ENCODE data around the gene PBX1. TPM values are rescaled to one million over a fixed set of nuclear protein-coding genes. Genes with fewer than 3 reads are reported as not detected.
A peak's percentile ranks its signal among the peaks of the same experiment; 100 is the strongest.

The PBX1 gene
- total RNA-seq, 1 experiment from 2014 or later, result 84.8 TPM

DNA sequence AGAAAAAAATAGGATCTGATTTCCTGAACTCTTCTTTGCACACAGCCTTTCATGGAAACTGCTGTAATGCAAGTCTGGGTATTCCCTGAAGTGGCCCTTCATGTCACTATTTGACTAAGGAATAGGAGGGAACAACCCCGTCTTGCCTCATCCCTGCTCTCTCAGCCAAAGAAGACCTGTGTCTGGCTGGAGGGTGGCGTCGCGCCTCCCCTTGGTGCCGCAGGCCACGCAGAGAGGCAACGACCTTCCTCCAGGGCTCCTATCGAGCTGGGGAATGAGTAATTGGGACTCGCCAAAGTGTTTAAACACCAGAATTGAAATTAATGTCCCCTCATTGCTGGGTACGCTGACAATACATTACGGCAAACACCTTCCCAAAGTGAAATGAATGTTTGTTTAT, 129.8 kb downstream of the PBX1 start:
- DNase-seq (ENCODE audit: extremely low read depth, low read depth), result no peak

DNA sequence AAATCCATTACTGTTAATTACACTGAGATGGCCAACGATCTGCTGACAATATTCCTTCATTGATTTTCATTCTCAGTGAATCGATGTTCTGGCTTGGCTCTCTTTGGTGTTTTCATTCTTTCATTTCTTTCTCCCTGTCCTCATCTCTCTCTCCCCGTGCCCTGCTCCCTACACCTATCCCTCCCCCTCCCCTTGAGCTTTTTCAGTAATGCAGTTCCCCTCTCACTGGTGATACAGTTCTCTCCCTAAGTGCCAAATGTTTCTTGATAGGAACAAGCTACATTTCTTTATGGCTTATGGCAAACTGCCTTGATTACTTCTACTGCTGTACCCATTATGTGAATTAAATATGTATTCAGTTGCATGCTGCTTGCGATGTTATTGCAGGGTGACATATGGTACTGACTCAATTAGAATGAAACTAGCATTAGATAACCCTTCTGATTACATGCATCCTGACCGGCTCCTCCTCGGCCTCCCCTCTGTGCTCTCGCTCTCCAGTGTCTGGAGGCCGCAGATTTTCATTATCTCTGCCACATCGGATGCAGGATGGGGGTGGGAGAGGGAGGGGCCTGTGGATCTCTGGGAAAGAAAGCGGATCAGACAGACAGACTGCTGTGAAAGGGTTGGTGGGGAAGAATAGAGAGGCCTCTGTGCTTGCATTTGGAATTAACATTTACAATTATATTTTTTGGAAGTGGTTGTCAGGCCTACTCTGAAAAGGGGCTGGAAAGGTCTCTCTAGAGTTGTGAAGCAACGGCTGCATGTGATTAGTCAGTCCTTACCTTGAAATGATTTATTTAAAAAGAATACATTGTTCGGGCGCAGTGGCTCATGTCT, 130.9 kb downstream of the PBX1 start:
- DNase-seq (ENCODE audit: extremely low read depth, low read depth), result no peak

DNA sequence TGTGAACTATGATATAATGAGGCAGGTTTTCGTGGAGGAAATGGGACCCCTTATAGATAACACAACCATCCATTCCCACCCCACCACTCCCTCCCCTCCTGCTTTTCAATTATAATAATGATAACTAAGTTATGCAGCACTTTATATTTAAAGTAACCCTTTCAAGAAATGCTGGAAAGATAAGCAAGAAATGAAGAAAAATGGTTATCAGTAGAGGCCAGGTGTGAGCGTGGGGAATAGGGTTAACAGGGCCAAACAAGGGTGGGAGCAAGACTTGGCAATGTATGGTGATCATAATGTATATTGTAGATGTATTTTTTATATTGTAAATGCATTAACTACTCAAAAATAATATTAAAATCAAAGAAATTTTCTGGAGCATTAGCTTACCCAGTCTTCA, 133.4 kb downstream of the PBX1 start:
- DNase-seq (ENCODE audit: extremely low read depth, low read depth), result no peak

DNA sequence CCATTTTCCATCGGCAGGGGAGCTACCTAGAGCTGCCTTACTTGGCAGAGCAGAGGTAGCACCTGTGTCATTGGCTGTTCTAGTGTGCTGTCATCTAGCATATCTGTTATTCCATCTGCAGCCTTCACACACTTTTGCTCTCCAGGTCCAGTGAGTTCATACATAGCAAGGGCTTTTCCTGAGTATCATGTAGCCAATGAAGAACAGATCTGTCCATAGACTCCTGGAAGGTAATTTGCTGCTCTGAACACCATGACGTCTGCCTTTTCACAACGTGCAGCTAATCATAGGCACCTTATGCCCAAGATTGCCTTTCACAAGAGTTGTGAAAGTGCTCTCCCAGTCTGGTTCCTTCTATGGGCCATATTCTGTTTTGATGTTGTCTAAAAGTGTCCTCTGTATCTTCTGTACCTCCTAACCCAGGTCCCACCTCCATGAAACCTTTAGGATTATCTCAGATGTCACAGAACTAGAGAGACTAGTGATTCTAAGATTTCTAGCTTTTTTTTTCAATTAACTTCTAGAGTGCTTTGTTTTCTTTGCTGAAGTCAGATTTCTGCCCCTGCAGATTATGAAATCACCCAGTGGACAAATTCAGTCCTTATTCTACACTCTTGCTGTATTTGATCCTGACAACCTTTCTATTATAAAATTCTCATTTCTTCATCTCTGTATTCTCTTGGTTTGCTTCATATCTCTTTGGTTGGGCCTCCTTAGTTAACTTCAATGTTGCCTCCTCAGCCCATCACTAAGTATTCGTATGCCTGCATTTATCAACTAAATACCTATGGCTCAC, 134.8 kb downstream of the PBX1 start:
- DNase-seq (ENCODE audit: extremely low read depth, low read depth), result no peak

DNA sequence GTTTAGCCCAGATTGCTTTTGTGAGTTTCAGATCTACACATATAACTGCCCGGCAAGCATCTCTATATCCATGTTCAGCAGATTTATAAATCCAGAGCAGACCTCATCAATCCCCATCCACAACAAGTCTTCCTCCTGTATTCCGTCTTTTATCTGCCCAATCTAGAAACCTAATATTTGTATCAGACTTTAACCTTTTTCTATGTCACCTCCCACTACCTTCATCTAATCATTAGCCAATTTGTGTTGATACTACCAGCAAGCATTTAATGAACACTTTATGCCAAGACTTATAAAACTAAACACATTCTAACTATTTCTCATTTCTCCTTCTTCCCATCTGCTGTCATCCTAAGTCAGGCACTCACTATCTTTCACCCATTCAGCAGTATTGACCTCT, 135.5 kb downstream of the PBX1 start:
- no peak for DNase-seq (ENCODE audit: extremely low read depth, low read depth)

DNA sequence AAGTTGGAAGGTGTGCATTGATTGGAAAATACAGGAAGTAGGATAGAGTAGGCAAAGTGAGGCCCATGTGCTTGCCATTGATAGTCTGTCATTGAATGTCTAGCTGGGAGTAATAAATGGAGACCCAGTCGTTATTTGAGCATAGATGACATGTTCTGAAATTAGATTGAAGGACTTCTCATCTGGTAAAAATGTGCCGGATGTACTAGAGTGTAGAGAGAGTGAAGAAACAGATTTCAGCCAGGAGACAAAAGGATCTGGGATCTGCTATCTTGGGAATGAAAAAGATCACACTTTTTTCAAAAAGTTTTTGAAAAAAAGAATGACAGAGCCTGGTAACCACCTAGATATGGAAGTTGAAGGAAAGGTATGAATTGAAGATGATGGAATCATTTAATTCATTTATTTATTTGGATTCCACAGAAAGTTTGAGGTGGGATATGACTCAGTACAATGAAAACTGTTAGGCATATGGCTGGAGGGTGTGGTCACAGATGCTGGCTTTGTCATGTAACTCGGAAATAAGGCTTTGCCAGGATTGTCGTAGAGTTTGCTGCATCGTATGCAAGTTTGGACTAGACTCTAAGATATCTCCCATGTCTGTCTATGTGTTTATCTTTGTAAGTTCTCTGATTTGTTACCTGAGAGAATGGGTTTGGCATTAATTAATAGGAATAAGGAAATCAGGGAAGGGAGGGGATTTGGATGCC, 137.1 kb downstream of the PBX1 start:
- no peak for DNase-seq (ENCODE audit: extremely low read depth, low read depth)

DNA sequence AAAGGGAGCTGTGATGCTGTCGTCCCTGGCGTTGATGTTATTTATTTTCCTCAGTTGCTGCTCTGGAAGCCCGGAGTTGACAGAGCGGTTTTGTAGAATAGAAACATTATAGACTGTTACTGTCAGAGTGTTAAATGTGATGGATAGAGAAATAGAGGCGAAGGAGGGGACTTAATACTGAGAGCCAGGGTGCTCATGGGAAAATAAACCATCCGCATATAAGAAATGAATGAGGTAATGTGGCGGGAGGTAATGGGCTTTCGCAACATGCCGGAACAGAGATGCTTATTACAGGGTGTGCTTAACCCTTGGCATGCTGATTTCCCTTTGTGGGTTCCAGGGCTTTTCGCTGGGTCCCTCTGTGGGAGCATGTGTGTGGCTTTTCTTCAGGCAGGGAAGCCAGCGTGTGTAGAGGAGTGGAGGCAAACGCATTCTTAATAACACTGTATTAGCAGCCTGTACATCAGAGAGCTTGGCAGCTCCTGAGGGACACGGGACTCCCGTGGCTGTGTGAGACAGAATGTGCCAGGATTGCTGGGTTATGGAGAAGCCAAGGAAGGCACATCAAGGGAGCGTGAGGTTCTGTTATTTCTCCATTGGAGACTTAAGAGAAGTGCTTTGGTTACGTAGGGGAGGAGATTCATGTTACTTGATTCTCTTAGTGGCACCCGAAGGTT, 141.0 kb downstream of the PBX1 start:
- DNase-seq (ENCODE audit: extremely low read depth, low read depth), result peak; percentile 73

DNA sequence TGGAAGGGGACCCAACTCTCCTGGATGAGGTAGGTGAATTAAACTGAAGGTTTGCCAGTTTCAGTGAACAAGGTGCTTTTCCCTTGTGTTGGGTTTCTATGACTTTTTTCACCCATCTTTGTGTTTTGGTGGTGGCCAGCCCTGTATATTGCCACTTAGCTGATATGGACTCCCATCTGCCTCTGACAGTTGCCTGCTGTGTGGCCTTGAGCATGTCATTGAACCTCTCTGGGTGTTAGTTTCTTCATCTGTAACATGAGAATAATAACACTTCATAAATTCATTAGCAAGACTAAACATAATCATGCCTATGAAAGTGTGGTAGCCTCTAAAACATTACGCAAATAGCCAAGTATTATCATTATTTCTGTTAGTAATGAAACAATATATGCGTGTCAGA, 141.7 kb downstream of the PBX1 start:
- no peak for DNase-seq (ENCODE audit: extremely low read depth, low read depth)

DNA sequence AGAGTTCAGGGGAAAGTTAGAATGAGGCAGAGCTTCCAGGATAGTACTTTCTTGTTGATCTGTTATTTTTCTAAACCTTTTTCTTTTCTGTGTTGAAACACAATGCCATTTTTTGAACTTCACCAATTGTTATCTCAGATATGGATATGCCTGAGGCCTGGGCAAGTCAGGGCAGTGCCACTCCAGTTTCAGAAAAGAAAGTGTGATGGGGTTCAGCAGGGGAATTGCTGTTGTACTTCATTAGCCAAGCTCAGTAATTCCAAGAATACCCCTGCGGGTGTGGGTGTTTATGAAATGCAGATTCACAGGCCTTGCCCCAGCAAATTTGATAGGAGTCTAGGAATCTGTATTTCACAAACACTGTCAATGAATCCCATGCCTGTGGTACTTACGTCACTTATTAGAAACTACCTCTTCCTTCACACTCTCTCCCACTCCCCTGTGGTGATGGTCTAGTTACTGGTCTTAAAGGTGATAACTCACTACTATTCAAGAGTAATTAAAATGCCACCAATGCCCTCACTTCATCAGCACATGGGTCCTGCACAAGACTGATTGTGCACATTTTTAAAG, 142.3 kb downstream of the PBX1 start:
- peak; percentile 61 for DNase-seq (ENCODE audit: extremely low read depth, low read depth)

DNA sequence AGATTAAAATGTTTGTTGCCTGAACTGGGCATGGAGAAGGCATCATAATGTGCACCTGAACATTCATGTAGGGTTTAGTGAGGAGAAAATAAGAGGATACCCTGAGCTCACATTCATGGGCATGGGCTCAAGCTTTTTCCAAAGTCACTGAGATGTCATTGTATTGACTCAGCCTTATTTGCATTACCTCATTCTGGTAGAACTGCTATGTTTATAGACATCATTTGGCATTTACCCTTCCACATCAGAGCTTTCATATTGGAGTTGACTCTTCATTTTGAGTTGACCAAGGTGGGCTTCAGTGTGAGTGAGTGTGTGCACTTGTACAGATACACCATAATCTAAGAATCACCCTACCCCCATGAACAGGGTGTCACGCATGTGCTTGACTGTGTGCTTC, 143.2 kb downstream of the PBX1 start:
- DNase-seq (ENCODE audit: extremely low read depth, low read depth), result peak; percentile 84

DNA sequence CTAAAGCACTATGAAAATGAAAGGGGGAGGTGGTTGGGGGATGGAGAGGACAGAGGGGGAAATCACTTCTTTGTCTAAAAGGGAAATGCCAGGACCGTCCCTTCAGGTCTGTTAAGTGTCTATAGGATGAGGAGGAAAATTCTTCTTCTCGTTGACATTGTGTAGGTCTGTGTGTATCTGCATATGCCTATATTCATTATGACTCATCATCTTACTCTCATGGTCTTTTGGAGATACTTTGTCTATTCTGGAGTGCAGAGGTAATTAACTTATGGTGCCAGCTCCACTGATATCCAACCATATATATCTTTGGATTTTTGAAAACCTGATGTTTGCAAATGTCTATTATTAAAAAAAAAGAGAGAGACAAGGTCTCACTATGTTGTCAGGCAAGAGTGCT, 143.7 kb downstream of the PBX1 start:
- no peak for DNase-seq (ENCODE audit: extremely low read depth, low read depth)

DNA sequence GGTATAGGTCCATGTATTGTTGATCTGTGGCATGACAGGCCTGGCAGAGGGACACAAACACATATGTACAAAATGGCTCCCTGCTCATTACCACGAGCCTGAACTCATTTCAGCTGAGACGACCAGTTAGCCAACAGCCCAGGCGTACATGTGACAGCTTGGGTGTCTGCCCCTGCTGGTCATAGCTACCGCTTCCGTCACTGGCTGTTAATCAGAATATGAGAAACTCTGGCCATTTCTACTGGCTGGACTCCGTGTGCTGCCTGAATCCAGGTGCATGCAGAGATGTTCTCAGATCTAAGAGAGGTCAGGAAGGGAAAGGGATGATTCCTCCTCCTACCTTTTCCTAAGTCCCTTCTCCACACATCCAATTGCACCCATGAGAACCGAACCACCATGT, 144.5 kb downstream of the PBX1 start:
- peak; percentile 60 for DNase-seq (ENCODE audit: extremely low read depth, low read depth)

DNA sequence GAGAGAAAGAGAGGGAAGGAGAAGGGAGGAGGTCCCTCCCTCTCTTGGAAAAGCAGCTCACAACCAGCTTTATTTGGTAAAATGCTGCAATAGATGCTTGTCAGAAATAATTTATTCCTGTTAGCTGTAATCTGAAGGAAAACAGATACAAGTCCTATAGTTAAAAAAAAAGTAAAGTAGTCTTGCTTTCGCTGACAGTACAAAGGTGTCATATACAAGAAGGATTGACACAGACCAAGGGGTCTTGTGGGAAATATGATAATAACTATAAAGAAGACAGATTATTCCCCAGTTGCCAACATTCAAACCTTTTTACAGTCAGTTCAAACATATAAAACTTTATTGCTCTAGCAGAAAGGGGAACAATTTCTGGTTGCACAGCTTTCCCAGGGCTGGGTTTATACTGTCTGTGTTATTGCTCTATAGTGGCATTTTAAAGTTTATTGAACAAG, 145.0 kb downstream of the PBX1 start:
- DNase-seq (ENCODE audit: extremely low read depth, low read depth), result no peak

DNA sequence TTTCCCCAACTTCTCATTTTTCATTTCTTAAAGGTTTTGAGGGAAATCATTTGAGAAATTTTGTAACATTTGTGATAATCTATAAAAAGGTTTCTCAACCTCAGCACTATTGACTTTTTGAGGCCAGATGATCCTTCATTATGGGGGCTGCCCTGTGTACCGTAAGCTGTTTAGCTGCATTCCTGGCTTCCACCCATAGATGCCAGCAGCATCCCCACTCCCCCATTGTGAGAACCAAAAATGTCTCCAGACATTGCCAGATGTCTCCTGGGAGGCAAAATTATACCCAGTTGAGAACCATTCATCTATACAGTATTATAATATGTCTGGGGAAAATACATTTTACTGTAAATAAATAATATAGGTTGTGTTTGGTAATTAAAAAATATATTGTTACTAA, 146.0 kb downstream of the PBX1 start:
- peak; percentile 61 for DNase-seq (ENCODE audit: extremely low read depth, low read depth)

DNA sequence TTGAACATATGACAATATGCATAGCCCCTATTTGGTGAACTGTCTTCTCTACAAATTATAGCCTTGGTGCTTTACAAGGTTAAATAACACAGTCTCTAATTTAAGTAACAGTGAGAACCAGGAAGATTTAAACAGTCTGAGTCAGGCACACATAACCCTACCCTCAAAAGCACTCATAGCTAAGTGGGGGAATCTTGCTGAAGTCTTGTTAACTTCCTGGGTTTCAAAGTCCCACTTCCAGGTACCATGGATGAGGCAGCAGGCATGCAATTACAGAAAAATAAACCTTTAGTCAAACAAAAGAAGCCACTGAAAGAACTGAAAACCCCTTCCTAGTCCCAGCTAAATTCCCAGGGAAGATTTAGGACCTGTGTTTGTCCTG, 147.6 kb downstream of the PBX1 start:
- no peak for DNase-seq (ENCODE audit: extremely low read depth, low read depth)

DNA sequence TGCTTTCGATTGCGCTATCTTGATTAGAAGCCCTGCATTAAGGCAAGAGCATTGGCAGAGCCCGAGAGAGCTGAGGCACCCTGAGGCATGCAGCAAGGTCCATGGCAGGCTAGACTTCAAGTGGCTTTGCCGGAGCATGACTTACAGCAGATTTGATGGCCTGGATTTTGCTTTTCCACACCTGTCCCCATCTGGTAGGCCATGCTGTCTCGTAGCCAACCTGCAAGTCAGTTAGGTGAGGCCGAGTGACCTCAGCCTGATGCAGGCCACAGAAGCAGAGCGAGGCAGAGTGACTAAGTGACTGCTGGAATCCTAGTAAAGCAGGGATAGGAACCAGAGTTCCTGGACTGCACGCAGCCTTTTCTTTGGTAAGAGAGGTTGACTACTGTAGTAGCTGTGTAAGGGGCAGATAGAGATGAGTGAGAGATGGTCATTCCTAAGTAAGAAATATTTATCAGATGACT, 148.9 kb downstream of the PBX1 start:
- DNase-seq (ENCODE audit: extremely low read depth, low read depth), result peak; percentile 61

DNA sequence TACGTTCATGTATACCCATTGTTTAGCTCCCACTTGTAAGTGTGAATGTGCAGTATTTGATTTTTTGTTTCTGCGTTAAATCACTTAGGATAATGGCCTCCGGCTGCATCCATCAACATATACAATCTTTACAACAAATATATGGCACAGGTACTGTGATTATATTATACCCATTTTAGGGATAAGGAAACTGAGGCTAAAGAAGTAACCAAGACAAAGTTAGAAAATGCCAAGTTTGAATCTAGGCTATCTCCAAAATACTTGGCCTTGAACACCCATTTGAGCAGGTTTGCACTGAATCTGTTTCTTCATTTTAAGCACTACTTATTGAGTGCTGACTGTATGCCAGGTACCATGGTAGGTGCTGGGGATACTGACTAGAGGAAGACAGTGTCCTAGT, 149.6 kb downstream of the PBX1 start:
- DNase-seq (ENCODE audit: extremely low read depth, low read depth), result no peak

DNA sequence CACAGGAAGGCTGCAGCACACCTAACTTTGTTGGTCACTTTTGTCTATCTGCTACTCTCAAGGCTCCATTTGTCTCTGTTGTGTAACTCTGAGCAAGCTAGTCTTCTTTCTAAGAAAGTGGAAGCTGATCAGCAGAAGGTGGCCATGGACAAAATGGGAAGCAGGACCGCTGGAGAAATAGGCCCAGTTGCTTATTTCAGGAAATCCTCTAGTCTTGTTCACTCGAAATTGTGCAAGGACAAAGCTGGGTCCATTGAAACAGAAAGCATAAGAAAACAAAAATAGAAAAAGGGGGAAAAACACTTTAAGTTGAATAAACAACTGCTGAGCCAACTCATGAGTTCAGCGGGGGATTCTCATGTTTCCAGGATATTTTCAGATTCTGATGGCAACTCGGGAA, 150.1 kb downstream of the PBX1 start:
- no peak for DNase-seq (ENCODE audit: extremely low read depth, low read depth)

DNA sequence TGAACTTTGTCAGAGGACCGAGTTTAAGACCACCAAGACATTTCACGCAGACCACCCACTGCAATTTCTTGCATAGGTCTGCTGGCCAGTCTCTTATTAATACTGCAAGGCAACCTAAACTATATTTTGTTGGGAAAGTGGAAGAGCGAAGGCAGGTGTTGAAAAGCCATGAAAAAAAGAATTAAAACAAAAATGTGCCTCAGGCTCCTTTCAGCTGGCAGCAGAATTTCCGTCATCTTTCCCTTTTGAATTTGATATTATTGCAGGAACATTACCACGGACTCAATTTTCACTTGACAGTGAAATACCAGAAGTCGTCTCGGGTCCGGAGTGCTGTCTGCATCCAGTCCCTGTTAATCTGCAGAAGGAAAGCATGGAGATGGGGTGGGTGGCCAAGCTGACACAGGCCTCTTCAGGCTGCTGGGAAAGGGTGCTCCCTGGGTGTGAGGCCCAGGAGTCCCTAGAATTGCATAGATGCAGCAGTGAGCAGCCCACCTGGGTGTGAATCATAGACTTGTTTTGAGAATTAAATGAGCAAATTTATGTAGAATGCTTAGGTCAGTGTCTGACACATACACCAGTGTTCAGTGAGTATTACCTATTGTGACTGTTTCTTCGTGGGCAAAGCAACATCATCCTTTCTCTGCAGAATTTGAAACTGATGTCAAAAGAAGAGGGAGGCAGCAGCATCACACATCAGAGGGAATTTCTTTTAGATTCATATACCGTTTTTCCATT, 150.7 kb downstream of the PBX1 start:
- no peak for DNase-seq (ENCODE audit: extremely low read depth, low read depth)

All from NCI-H460 (cell line).